Panc1 (cell line): Measurements from ENCODE around the gene CREBBP. TPM values are rescaled to one million over a fixed set of nuclear protein-coding genes. Genes with fewer than 3 reads are reported as not detected.
A peak's percentile ranks its signal among the peaks of the same experiment; 100 is the strongest.

Experiments used
- ATAC-seq: fragments of 200-7000 bp; cut with Tn5 transposase; 2 replicates; pipeline ENCODE4 v1.9.1; 2020; ENCODE audit warnings: mild to moderate bottlenecking, moderate library complexity
- BruUV-seq: library from RNA; stranded (reverse); fragments of 400-500 nt; replicated peaks from 2 replicates; lab custom pipeline; 2021; lab: Mats Ljungman, UMichigan
- CTCF ChIA-PET: fragments of 300-600 bp; sonication (Branson Sonifier 250); formaldehyde crosslinking; loops from one replicate; lab custom pipeline; 2022; ENCODE audit warnings: antibody characterized with exemption; lab: Charles Lee
- POLR2A ChIA-PET: fragments of 300-600 bp; sonication (Branson Sonifier 250); formaldehyde crosslinking; loops from one replicate; lab custom pipeline; 2022; ENCODE audit warnings: antibody characterized with exemption; lab: Charles Lee
- DNase-seq: peaks from one replicate; pipeline ENCODE4 v3.0.0-alpha.2; 2010; ENCODE audit warnings: low read depth, low spot score
- H3K27ac ChIP-seq: 2 replicates; pipeline ENCODE4 v1.5.1; 2011; ENCODE audit warnings: mild to moderate bottlenecking, low read length, inconsistent platforms
- H3K27me3 ChIP-seq: fragments of 200-500 bp; sonication (Bioruptor generic); 2 replicates; pipeline ENCODE4 v1.6.0; 2014; ENCODE audit warnings: low read length, inconsistent platforms; ENCODE audit not compliant: control insufficient read depth, insufficient read depth
- H3K36me3 ChIP-seq: fragments of 200-500 bp; sonication (Bioruptor generic); 2 replicates; pipeline ENCODE4 v1.5.1; 2014; ENCODE audit warnings: inconsistent platforms, mild to moderate bottlenecking, low read length, moderate library complexity; ENCODE audit not compliant: control insufficient read depth, insufficient read depth
- H3K4me1 ChIP-seq: 2 replicates; pipeline ENCODE4 v1.5.1; 2011; ENCODE audit warnings: inconsistent platforms, mild to moderate bottlenecking, low read length, moderate library complexity; ENCODE audit not compliant: control insufficient read depth, insufficient read depth
- H3K4me3 ChIP-seq, 2 experiments: 2 replicates each; pipeline ENCODE4 v1.5.1; 2011 to 2012; ENCODE audit warnings: low read depth in 2 of 2, low read length in 2 of 2, mild to moderate bottlenecking in 2 of 2, inconsistent platforms in 1 of 2, moderate library complexity in 1 of 2
- H3K9me3 ChIP-seq: fragments of 200-500 bp; sonication (Bioruptor generic); 2 replicates; pipeline ENCODE4 v1.5.1; 2014; ENCODE audit warnings: low read depth, mild to moderate bottlenecking, inconsistent platforms, low read length, moderate library complexity; ENCODE audit not compliant: control insufficient read depth, insufficient read depth
- POLR2AphosphoS5 ChIP-seq: IDR thresholded peaks from 2 replicates; pipeline ENCODE4 v1.6.1; 2012; ENCODE audit warnings: mild to moderate bottlenecking, low read depth, low read length, moderate library complexity
- SIN3A ChIP-seq: IDR thresholded peaks from 2 replicates; pipeline ENCODE4 v1.6.1; 2012; ENCODE audit warnings: low read depth, mild to moderate bottlenecking, low read length, moderate library complexity, borderline replicate concordance; ENCODE audit not compliant: insufficient read depth
- TCF7L2 ChIP-seq: IDR thresholded peaks from 2 replicates; pipeline ENCODE4 v1.6.1; 2011; ENCODE audit warnings: mild to moderate bottlenecking, low read depth, low read length, inconsistent platforms
- in situ Hi-C: cut with HindIII; loops from 2 replicates; pipeline ENCODE4 v1.10.0; 2016; ENCODE audit warnings: low sequenced_read_pairs, low pct_unique_long_range_greater_than_20kb
- intact Hi-C: fragments of 100-400 bp; cut with micrococcal nuclease; formaldehyde crosslinking; loops from one replicate; pipeline ENCODE4 v1.10.0; 2022; ENCODE audit not compliant: unreplicated experiment
- total RNA-seq: library from RNA; stranded (reverse); gene quantifications from one replicate; pipeline ENCODE4 v1.2.1, GENCODE V29; 2021; ENCODE audit not compliant: unreplicated experiment
- TF ChIP-seq, protein P1 (sequence below), 2 experiments: IDR thresholded peaks; 2 replicates each; pipeline ENCODE4 v1.6.1; 2011 to 2012; ENCODE audit warnings: low read depth in 2 of 2, control low read depth in 1 of 2, low read length in 1 of 2, mild to moderate bottlenecking in 1 of 2, moderate library complexity in 1 of 2; ENCODE audit not compliant: insufficient read depth in 1 of 2
- TF ChIP-seq, protein P2 (sequence below): fragments of 450-650 bp; IDR thresholded peaks from 2 replicates; pipeline ENCODE4 v1.5.1; 2017; ENCODE audit warnings: mild to moderate bottlenecking

CREBBP gene
- total RNA-seq, 1 experiment from 2014 or later: 60.2 TPM

DNA sequence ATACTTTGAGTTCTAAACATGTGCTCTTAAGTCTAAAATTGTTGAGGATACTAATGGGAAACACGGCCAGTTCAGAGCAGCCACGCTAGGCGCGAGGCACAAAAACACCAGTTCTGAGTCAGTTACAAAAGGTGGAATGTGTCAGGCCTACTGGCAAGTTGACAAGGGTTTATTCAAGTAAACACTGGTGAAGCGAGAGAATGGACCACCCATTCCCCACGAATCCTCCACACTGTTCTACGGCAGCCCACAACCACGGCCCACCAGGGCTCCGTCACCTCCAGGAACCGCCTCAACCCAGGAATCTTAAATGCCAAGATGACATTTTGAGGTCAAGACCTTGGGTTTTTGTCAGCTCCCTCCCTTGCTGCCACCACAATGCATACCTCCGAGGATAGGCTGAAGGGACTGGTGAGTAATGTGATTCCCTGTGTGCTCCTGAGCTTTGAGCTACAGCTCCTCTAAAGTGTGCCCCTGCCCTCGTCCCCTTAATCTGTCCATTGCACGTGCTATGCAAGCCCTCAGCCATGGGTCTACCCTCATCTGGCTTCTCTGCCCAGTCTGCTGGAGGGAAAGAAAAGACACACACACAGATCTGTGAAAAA is 134.7 kb downstream of the CREBBP start:
- POLR2A ChIA-PET: no interaction called here
- DNase-seq: no peak

DNA sequence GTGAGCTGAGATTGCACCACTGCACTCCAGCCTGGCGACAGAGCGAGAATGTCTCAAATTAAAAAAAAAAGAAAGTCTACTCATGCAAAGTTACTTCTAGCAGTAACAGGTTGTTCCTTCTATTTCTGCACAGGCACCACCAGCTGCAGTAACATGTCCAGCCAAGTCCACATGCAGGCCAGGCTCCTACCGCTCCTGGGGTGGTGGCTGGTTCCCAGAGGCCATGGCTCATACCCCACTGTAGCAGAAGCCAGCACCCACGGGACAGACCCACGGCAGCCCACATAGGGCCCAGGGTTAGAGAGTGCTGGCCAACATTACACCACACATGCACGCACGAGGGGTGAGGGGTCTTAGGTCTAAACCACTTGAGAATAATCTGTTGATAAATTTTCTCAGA is 136.5 kb downstream of the CREBBP start:
- intact Hi-C loops: no loop called here
- Histone ChIP-seq H3K27ac (no peak overlapping the region), H3K27me3 (no peaks in the 10 kb centered on the region), H3K4me1 (no peaks in the 10 kb centered on the region), H3K9me3 (no peaks in the 10 kb centered on the region), H3K4me3 (no peak overlapping the region), H3K36me3 (peaks cover 7% of the 10 kb centered on the region)
- CTCF ChIA-PET: no interaction called here
- DNase-seq: no peak
- TF ChIP-seq, protein P1, sequence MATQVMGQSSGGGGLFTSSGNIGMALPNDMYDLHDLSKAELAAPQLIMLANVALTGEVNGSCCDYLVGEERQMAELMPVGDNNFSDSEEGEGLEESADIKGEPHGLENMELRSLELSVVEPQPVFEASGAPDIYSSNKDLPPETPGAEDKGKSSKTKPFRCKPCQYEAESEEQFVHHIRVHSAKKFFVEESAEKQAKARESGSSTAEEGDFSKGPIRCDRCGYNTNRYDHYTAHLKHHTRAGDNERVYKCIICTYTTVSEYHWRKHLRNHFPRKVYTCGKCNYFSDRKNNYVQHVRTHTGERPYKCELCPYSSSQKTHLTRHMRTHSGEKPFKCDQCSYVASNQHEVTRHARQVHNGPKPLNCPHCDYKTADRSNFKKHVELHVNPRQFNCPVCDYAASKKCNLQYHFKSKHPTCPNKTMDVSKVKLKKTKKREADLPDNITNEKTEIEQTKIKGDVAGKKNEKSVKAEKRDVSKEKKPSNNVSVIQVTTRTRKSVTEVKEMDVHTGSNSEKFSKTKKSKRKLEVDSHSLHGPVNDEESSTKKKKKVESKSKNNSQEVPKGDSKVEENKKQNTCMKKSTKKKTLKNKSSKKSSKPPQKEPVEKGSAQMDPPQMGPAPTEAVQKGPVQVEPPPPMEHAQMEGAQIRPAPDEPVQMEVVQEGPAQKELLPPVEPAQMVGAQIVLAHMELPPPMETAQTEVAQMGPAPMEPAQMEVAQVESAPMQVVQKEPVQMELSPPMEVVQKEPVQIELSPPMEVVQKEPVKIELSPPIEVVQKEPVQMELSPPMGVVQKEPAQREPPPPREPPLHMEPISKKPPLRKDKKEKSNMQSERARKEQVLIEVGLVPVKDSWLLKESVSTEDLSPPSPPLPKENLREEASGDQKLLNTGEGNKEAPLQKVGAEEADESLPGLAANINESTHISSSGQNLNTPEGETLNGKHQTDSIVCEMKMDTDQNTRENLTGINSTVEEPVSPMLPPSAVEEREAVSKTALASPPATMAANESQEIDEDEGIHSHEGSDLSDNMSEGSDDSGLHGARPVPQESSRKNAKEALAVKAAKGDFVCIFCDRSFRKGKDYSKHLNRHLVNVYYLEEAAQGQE (IDR thresholded peaks at IDR 0.05; ENCODE audit: insufficient read depth in 1 of 2, low read depth in 2 of 2, low read length in 1 of 2): no peak
- TF ChIP-seq SIN3A (no peak), TCF7L2 (no peak), POLR2AphosphoS5 (no peak)
- TF ChIP-seq, protein P2, sequence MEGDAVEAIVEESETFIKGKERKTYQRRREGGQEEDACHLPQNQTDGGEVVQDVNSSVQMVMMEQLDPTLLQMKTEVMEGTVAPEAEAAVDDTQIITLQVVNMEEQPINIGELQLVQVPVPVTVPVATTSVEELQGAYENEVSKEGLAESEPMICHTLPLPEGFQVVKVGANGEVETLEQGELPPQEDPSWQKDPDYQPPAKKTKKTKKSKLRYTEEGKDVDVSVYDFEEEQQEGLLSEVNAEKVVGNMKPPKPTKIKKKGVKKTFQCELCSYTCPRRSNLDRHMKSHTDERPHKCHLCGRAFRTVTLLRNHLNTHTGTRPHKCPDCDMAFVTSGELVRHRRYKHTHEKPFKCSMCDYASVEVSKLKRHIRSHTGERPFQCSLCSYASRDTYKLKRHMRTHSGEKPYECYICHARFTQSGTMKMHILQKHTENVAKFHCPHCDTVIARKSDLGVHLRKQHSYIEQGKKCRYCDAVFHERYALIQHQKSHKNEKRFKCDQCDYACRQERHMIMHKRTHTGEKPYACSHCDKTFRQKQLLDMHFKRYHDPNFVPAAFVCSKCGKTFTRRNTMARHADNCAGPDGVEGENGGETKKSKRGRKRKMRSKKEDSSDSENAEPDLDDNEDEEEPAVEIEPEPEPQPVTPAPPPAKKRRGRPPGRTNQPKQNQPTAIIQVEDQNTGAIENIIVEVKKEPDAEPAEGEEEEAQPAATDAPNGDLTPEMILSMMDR: no peak
- no TSS peak for BruUV-seq
- POLR2A ChIA-PET: interaction anchor here (0.7 kb wide), 1 partner anchor 122 kb away, joined by 4 read pairs; no protein-coding TSS in a partner anchor
- in situ Hi-C loops: no loop called here
- ATAC-seq: no peak

More for the DNA sequence above, 134.7 kb downstream of the CREBBP start:
- CTCF ChIA-PET: no interaction called here
- ATAC-seq: peak; percentile 35; the same call in 1 of the 2 replicates
- Histone ChIP-seq H3K27ac (no peak overlapping the region), H3K27me3 (no peaks in the 10 kb centered on the region), H3K9me3 (no peaks in the 10 kb centered on the region), H3K4me3 (no peak overlapping the region), H3K36me3 (peaks cover 5% of the 10 kb centered on the region; the same call in 1 of the 2 replicates), H3K4me1 (no peaks in the 10 kb centered on the region)
- in situ Hi-C loops (no loop called here), intact Hi-C loops (no loop called here)
- no peak for TF ChIP-seq POLR2AphosphoS5
- TF ChIP-seq, protein P2: no peak
- TF ChIP-seq SIN3A: no peak
- TF ChIP-seq, protein P1 (IDR thresholded peaks at IDR 0.05; ENCODE audit: insufficient read depth in 1 of 2, low read depth in 2 of 2, low read length in 1 of 2): no peak
- TF ChIP-seq TCF7L2: no peak
- no TSS peak for BruUV-seq
